ENCODE measurements around the gene TMEM223. TPM values are rescaled to one million over a fixed set of nuclear protein-coding genes. Genes with fewer than 3 reads are reported as not detected.

TMEM223 gene
- total and polyA plus RNA-seq, 2 experiments from 2014 or later: 31.4 to 32.0 TPM

GRCh38 chr11:62757846-62758788, 33.7 kb downstream of the TMEM223 start:
- no peaks in the 10 kb centered on the region for H3K9me3 ChIP-seq (ENCODE audit: low read depth)
- in situ Hi-C loops (cut with MboI): no loop called here
- no peak overlapping the region for H3K9ac ChIP-seq
- no peak overlapping the region for H3K27ac ChIP-seq
- no peak for DNase-seq
- no peaks in the 10 kb centered on the region for H3K27me3 ChIP-seq (replicated peaks; ENCODE audit: insufficient read depth)
- H3F3A ChIP-seq (ENCODE audit: insufficient read depth): no peaks in the 10 kb centered on the region
- H3K4me3 ChIP-seq: no peak overlapping the region
- no peaks in the 10 kb centered on the region for H3K9me2 ChIP-seq (ENCODE audit: insufficient read depth)
- peaks cover 5% of the 10 kb centered on the region for H3K4me1 ChIP-seq (ENCODE audit: insufficient read depth)
- TF ChIP-seq EZH2 (IDR thresholded peaks at IDR 0.05; ENCODE audit: insufficient read depth, poor library complexity, severe bottlenecking) (no peak), EZH2phosphoT487 (IDR thresholded peaks at IDR 0.05; ENCODE audit: insufficient read depth, low read depth) (no peak)
- no peaks in the 10 kb centered on the region for H4K20me1 ChIP-seq (ENCODE audit: insufficient read depth)
- H3K79me2 ChIP-seq (ENCODE audit: insufficient read depth): peaks cover 20% of the 10 kb centered on the region
- H3K36me3 ChIP-seq (ENCODE audit: low read depth): no peaks in the 10 kb centered on the region
- no peak overlapping the region for H3K4me2 ChIP-seq (ENCODE audit: unreplicated experiment)
- 59 to 63% methylated on average over 9 of the region's 9 CpGs for WGBS, 2 experiments (ENCODE audit: low coverage in 1 of 2, low lambda C conversion rate in 2 of 2, missing lambda C conversion rate in 2 of 2)
- no peak overlapping the region for H2AFZ ChIP-seq

- no peak for DNase-seq
- no peak overlapping the region for H3K27ac ChIP-seq
- H3F3A ChIP-seq (ENCODE audit: insufficient read depth): no peaks in the 10 kb centered on the region
- no peaks in the 10 kb centered on the region for H3K36me3 ChIP-seq (ENCODE audit: low read depth)
- WGBS, 2 experiments (ENCODE audit: low coverage in 1 of 2, low lambda C conversion rate in 2 of 2, missing lambda C conversion rate in 2 of 2): 69 to 73% methylated on average over 10 of the region's 10 CpGs
- in situ Hi-C loops (cut with MboI): no loop called here
- TF ChIP-seq EZH2phosphoT487 (IDR thresholded peaks at IDR 0.05; ENCODE audit: insufficient read depth, low read depth) (no peak), EZH2 (IDR thresholded peaks at IDR 0.05; ENCODE audit: insufficient read depth, poor library complexity, severe bottlenecking) (no peak)
- no peaks in the 10 kb centered on the region for H4K20me1 ChIP-seq (ENCODE audit: insufficient read depth)
- no peak overlapping the region for H3K4me2 ChIP-seq (ENCODE audit: unreplicated experiment)
- H2AFZ ChIP-seq: peak overlapping the region; percentile 95; the same call in 1 of the 2 replicates
- H3K9me3 ChIP-seq (ENCODE audit: low read depth): no peaks in the 10 kb centered on the region
- no peaks in the 10 kb centered on the region for H3K9me2 ChIP-seq (ENCODE audit: insufficient read depth)
- no peaks in the 10 kb centered on the region for H3K27me3 ChIP-seq (replicated peaks; ENCODE audit: insufficient read depth)
- H3K4me3 ChIP-seq: no peak overlapping the region
- H3K4me1 ChIP-seq (ENCODE audit: insufficient read depth): no peaks in the 10 kb centered on the region
- H3K9ac ChIP-seq: no peak overlapping the region
- peaks cover 33% of the 10 kb centered on the region for H3K79me2 ChIP-seq (ENCODE audit: insufficient read depth)
Measured at GRCh38 chr11:62755086-62755615, 36.7 kb downstream of the TMEM223 start.

GRCh38 chr11:62753736-62754603, 37.8 kb downstream of the TMEM223 start, which contains the start of gene ZBTB3:
ZBTB3 (minus strand) TSS chr11:62754160; CDS start chr11:62753664, 496 bp downstream.
- H3K27ac ChIP-seq: peak within 1 kb of the TSS; percentile 84
- H3K36me3 ChIP-seq (ENCODE audit: low read depth): no peaks in the 10 kb centered on the region
- H3K27me3 ChIP-seq (replicated peaks; ENCODE audit: insufficient read depth): no peaks in the 10 kb centered on the region
- H3K9ac ChIP-seq: peak within 1 kb of the TSS; percentile 87
- H3K9me2 ChIP-seq (ENCODE audit: insufficient read depth): no peaks in the 10 kb centered on the region
- peak; percentile 99 for DNase-seq
- TF ChIP-seq EZH2 (IDR thresholded peaks at IDR 0.05; ENCODE audit: insufficient read depth, poor library complexity, severe bottlenecking): no peak
- TF ChIP-seq EZH2phosphoT487 (IDR thresholded peaks at IDR 0.05; ENCODE audit: insufficient read depth, low read depth): no peak
- H3K4me1 ChIP-seq (ENCODE audit: insufficient read depth): no peaks in the 10 kb centered on the region
- peak within 1 kb of the TSS; percentile 77 for H3K4me2 ChIP-seq (ENCODE audit: unreplicated experiment)
- H3K79me2 ChIP-seq (ENCODE audit: insufficient read depth): peaks cover 40% of the 10 kb centered on the region
- in situ Hi-C loops (cut with MboI): no loop called here
- WGBS, 2 experiments (ENCODE audit: low coverage in 1 of 2, low lambda C conversion rate in 2 of 2, missing lambda C conversion rate in 2 of 2): 1 to 2% methylated on average over 41 to 47 of the region's 47 CpGs
- H3K9me3 ChIP-seq (ENCODE audit: low read depth): no peaks in the 10 kb centered on the region
- H3K4me3 ChIP-seq: peak within 1 kb of the TSS; percentile 88
- no peaks in the 10 kb centered on the region for H3F3A ChIP-seq (ENCODE audit: insufficient read depth)
- H2AFZ ChIP-seq: peak within 1 kb of the TSS; percentile 95
- no peaks in the 10 kb centered on the region for H4K20me1 ChIP-seq (ENCODE audit: insufficient read depth)
